CD8-positive, alpha-beta memory T cell (primary cell): ENCODE results near the gene RTN4R. TPM values are rescaled to one million over a fixed set of nuclear protein-coding genes. Genes with fewer than 3 reads are reported as not detected.

ENCODE experiments used
- CTCF ChIA-PET: fragments of 350-600 bp; sonication (Branson Sonifier 250); formaldehyde crosslinking; loops from one replicate; lab custom pipeline; 2021; ENCODE audit warnings: antibody characterized with exemption; lab: Charles Lee
- POLR2A ChIA-PET: fragments of 350-600 bp; sonication (Branson Sonifier 250); formaldehyde crosslinking; loops from one replicate; lab custom pipeline; 2021; ENCODE audit warnings: antibody characterized with exemption; lab: Charles Lee
- DNase-seq, 5 donors: peaks; one replicate each; pipeline versions ENCODE4 v3.0.0 to v3.0.0-alpha.2; 2020 to 2022; ENCODE audit warnings: mixed read lengths in 1 of 5
- H3K27ac ChIP-seq: one replicate; pipeline ENCODE4 v1.7.0; 2013; ENCODE audit warnings: low read depth, mild to moderate bottlenecking, low read length, moderate library complexity
- H3K27me3 ChIP-seq: 2 replicates; pipeline ENCODE4 v1.7.0; 2013; ENCODE audit warnings: low read length, mild to moderate bottlenecking; ENCODE audit not compliant: insufficient read depth, poor library complexity, severe bottlenecking
- H3K36me3 ChIP-seq: 2 replicates; pipeline ENCODE4 v1.7.0; 2013; ENCODE audit warnings: mild to moderate bottlenecking, low read length, moderate library complexity; ENCODE audit not compliant: insufficient read depth
- H3K4me1 ChIP-seq: 2 replicates; pipeline ENCODE4 v1.7.0; 2013; ENCODE audit warnings: mild to moderate bottlenecking, low read length, moderate library complexity; ENCODE audit not compliant: insufficient read depth
- H3K4me3 ChIP-seq: 2 replicates; pipeline ENCODE4 v1.7.0; 2013; ENCODE audit warnings: mild to moderate bottlenecking, low read length
- H3K9me3 ChIP-seq: 2 replicates; pipeline ENCODE4 v1.7.0; 2013; ENCODE audit warnings: mild to moderate bottlenecking, low read length
- H3K27ac Mint-ChIP-seq, 8 donors: one replicate each; pipeline ENCODE4 v1.8.0; 2020 to 2021; ENCODE audit warnings: mixed read lengths in 8 of 8, mild to moderate bottlenecking in 6 of 8, inconsistent platforms in 3 of 8, moderate library complexity in 3 of 8
- H3K27me3 Mint-ChIP-seq, 2 donors: one replicate each; pipeline ENCODE4 v1.8.0; 2020 to 2021; ENCODE audit warnings: mixed read lengths in 2 of 2, mild to moderate bottlenecking in 1 of 2, moderate library complexity in 1 of 2
- H3K36me3 Mint-ChIP-seq, 3 donors: one replicate each; pipeline ENCODE4 v1.8.0; 2020 to 2021; ENCODE audit warnings: mixed read lengths in 3 of 3, inconsistent platforms in 1 of 3, mild to moderate bottlenecking in 1 of 3
- H3K4me1 Mint-ChIP-seq, 3 donors: one replicate each; pipeline ENCODE4 v1.8.0; 2020 to 2021; ENCODE audit warnings: mixed read lengths in 3 of 3, inconsistent platforms in 1 of 3, mild to moderate bottlenecking in 1 of 3
- H3K4me3 Mint-ChIP-seq, 7 donors: one replicate each; pipeline ENCODE4 v1.8.0; 2020 to 2021; ENCODE audit warnings: mixed read lengths in 7 of 7, mild to moderate bottlenecking in 6 of 7, moderate library complexity in 4 of 7, inconsistent platforms in 2 of 7
- H3K9me3 Mint-ChIP-seq, 5 donors: one replicate each; pipeline ENCODE4 v1.8.0; 2020 to 2022; ENCODE audit warnings: mixed read lengths in 5 of 5, mild to moderate bottlenecking in 3 of 5, moderate library complexity in 2 of 5, inconsistent platforms in 1 of 5
- polyA plus RNA-seq: library from polyadenylated mRNA; unstranded; fragments of 300-500 nt; fragmentation: Illumina TruSeq; gene quantifications from one replicate; pipeline ENCODE4 v1.2.3, GENCODE V29; 2021
- total RNA-seq, 2 experiments: library from RNA; stranded (reverse); gene quantifications; one replicate each; pipeline ENCODE4 v1.2.3, GENCODE V29; 2021

Gene RTN4R
- total and polyA plus RNA-seq, 3 experiments from 2014 or later = 1.8 to 6.0 (median 2.7) TPM

- Histone ChIP-seq H3K4me1 (no peaks in the 10 kb centered on the region), H3K27ac (no peak overlapping the region), H3K36me3 (no peaks in the 10 kb centered on the region), H3K27me3 (no peaks in the 10 kb centered on the region), H3K9me3 (no peaks in the 10 kb centered on the region), H3K4me3 (no peak overlapping the region)
- Mint-ChIP-seq H3K36me3 (no peaks in the 10 kb centered on the region), H3K9me3 (no peaks in the 10 kb centered on the region), H3K27ac (no peak overlapping the region), H3K4me1 (no peaks in the 10 kb centered on the region), H3K27me3 (no peaks in the 10 kb centered on the region), H3K4me3 (no peak overlapping the region)
- ChIA-PET POLR2A (no interaction called here), CTCF (interaction anchor here (1.2 to 1.5 kb wide), 2 partner anchors 11 to 15 kb away, joined by 3 read pairs; no protein-coding TSS in a partner anchor)
- no peak for DNase-seq
Measured at GRCh38 chr22:20228055-20228938, 39.8 kb downstream of the RTN4R start.

- H3K4me3 Mint-ChIP-seq = no peak overlapping the region
- no peak overlapping the region for H3K4me3 ChIP-seq
- H3K27ac ChIP-seq = no peak overlapping the region
- no peaks in the 10 kb centered on the region for H3K4me1 Mint-ChIP-seq
- no peaks in the 10 kb centered on the region for H3K27me3 Mint-ChIP-seq
- no peaks in the 10 kb centered on the region for H3K9me3 Mint-ChIP-seq
- no peaks in the 10 kb centered on the region for H3K9me3 ChIP-seq
- ChIA-PET POLR2A (no interaction called here), CTCF (interaction anchor here (1.2 kb wide), 1 partner anchor 14 kb away, joined by 3 read pairs; no protein-coding TSS in a partner anchor)
- H3K27ac Mint-ChIP-seq = no peak overlapping the region
- DNase-seq = no peak
- no peaks in the 10 kb centered on the region for H3K36me3 ChIP-seq
- H3K4me1 ChIP-seq = no peaks in the 10 kb centered on the region
- no peaks in the 10 kb centered on the region for H3K36me3 Mint-ChIP-seq
- H3K27me3 ChIP-seq = peaks cover 3% of the 10 kb centered on the region
Measured at GRCh38 chr22:20227363-20227762, 40.8 kb downstream of the RTN4R start.

GRCh38 chr22:20226760-20227350 lies 41.3 kb downstream of the RTN4R start:
- no peak for DNase-seq
- Mint-ChIP-seq H3K4me1 (no peaks in the 10 kb centered on the region), H3K27ac (no peak overlapping the region), H3K4me3 (no peak overlapping the region), H3K36me3 (no peaks in the 10 kb centered on the region), H3K9me3 (no peaks in the 10 kb centered on the region), H3K27me3 (no peaks in the 10 kb centered on the region)
- Histone ChIP-seq H3K27me3 (peaks cover 3% of the 10 kb centered on the region), H3K9me3 (no peaks in the 10 kb centered on the region), H3K4me3 (no peak overlapping the region), H3K4me1 (no peaks in the 10 kb centered on the region), H3K27ac (no peak overlapping the region), H3K36me3 (no peaks in the 10 kb centered on the region)
- CTCF ChIA-PET = no interaction called here
- POLR2A ChIA-PET = no interaction called here

- no peaks in the 10 kb centered on the region for H3K36me3 Mint-ChIP-seq
- H3K27me3 Mint-ChIP-seq = no peaks in the 10 kb centered on the region
- no peaks in the 10 kb centered on the region for H3K4me1 Mint-ChIP-seq
- POLR2A ChIA-PET = no interaction called here
- Histone ChIP-seq H3K4me3 (no peak overlapping the region), H3K9me3 (no peaks in the 10 kb centered on the region), H3K36me3 (no peaks in the 10 kb centered on the region), H3K4me1 (no peaks in the 10 kb centered on the region), H3K27me3 (peaks cover 3% of the 10 kb centered on the region), H3K27ac (no peak overlapping the region)
- CTCF ChIA-PET = no interaction called here
- DNase-seq = no peak
- H3K9me3 Mint-ChIP-seq = no peaks in the 10 kb centered on the region
- H3K27ac Mint-ChIP-seq = no peak overlapping the region
- no peak overlapping the region for H3K4me3 Mint-ChIP-seq
Measured at GRCh38 chr22:20226077-20226716, 41.9 kb downstream of the RTN4R start.

GRCh38 chr22:20225693-20225966 lies 42.5 kb downstream of the RTN4R start:
- no peaks in the 10 kb centered on the region for H3K4me1 Mint-ChIP-seq
- no peaks in the 10 kb centered on the region for H3K36me3 Mint-ChIP-seq
- H3K4me3 ChIP-seq = no peak overlapping the region
- peaks cover 3% of the 10 kb centered on the region for H3K27me3 ChIP-seq
- H3K36me3 ChIP-seq = no peaks in the 10 kb centered on the region
- no peak overlapping the region for H3K4me3 Mint-ChIP-seq
- POLR2A ChIA-PET = no interaction called here
- H3K27me3 Mint-ChIP-seq = no peaks in the 10 kb centered on the region
- no peak for DNase-seq
- H3K27ac Mint-ChIP-seq = peak overlapping the region in 1 of 8 donors; percentile 66
- no peak overlapping the region for H3K27ac ChIP-seq
- no peaks in the 10 kb centered on the region for H3K9me3 ChIP-seq
- no peaks in the 10 kb centered on the region for H3K4me1 ChIP-seq
- H3K9me3 Mint-ChIP-seq = no peaks in the 10 kb centered on the region
- CTCF ChIA-PET = no interaction called here

GRCh38 chr22:20224917-20225692 lies 43.0 kb downstream of the RTN4R start:
- Mint-ChIP-seq H3K27me3 (no peaks in the 10 kb centered on the region), H3K4me1 (no peaks in the 10 kb centered on the region), H3K4me3 (no peak overlapping the region), H3K9me3 (no peaks in the 10 kb centered on the region), H3K27ac (peak overlapping the region in 2 of 8 donors; percentile 51 to 66), H3K36me3 (no peaks in the 10 kb centered on the region)
- CTCF ChIA-PET = no interaction called here
- POLR2A ChIA-PET = no interaction called here
- Histone ChIP-seq H3K27ac (no peak overlapping the region), H3K9me3 (no peaks in the 10 kb centered on the region), H3K27me3 (peaks cover 3% of the 10 kb centered on the region), H3K4me3 (no peak overlapping the region), H3K36me3 (no peaks in the 10 kb centered on the region), H3K4me1 (no peaks in the 10 kb centered on the region)
- DNase-seq = no peak

- Mint-ChIP-seq H3K4me3 (no peak overlapping the region), H3K27ac (peak overlapping the region in 2 of 8 donors; percentile 45 to 78), H3K4me1 (no peaks in the 10 kb centered on the region), H3K9me3 (no peaks in the 10 kb centered on the region), H3K36me3 (no peaks in the 10 kb centered on the region), H3K27me3 (peaks cover 0 to 1% of the 10 kb centered on the region in 2 donors)
- POLR2A ChIA-PET = no interaction called here
- no peaks in the 10 kb centered on the region for H3K36me3 ChIP-seq
- no peaks in the 10 kb centered on the region for H3K9me3 ChIP-seq
- CTCF ChIA-PET = no interaction called here
- H3K4me1 ChIP-seq = no peaks in the 10 kb centered on the region
- H3K27me3 ChIP-seq = peaks cover 3% of the 10 kb centered on the region
- no peak overlapping the region for H3K4me3 ChIP-seq
- no peak for DNase-seq
- no peak overlapping the region for H3K27ac ChIP-seq
Measured at GRCh38 chr22:20224256-20224626, 43.9 kb downstream of the RTN4R start.
